Measurements from ENCODE around the gene SEPTIN3. TPM values are rescaled to one million over a fixed set of nuclear protein-coding genes. Genes with fewer than 3 reads are reported as not detected.

SEPTIN3 gene
- 1 to 10 TPM in 1 of 4 donors, under 1 TPM in 2, not detected in 1; 0.13 to 1.2 (median 0.93) TPM for total RNA-seq

GRCh38 chr22:41969110-41969646 is at the start of gene SEPTIN3:
TSS of gene SEPTIN3 (plus strand) at chr22:41969443. CDS start at chr22:41971493, 2,050 bp downstream.
- no peak within 1 kb of the TSS for H3K4me3 ChIP-seq
- H3K4me1 ChIP-seq, result peaks cover 0 to 5% (median 0%) of the 10 kb centered on the region in 3 donors
- ATAC-seq, result no peak
- 92% methylated on average over 2 of the region's 8 CpGs; no CpG with 5 or more reads in 1 of the 2 donors for WGBS, 2 donors (ENCODE audit: low coverage in 1 of 2)
- H3K36me3 ChIP-seq, result no peaks in the 10 kb centered on the region
- peaks cover 50% of the 10 kb centered on the region for H3K27me3 ChIP-seq
- H3K27ac ChIP-seq, result no peak within 1 kb of the TSS
- no peak for TF ChIP-seq EP300 (IDR thresholded peaks at IDR 0.05)
- TF ChIP-seq CTCF (IDR thresholded peaks at IDR 0.05), result no peak
- no peak for TF ChIP-seq POLR2A (IDR thresholded peaks at IDR 0.05)
- TF ChIP-seq POLR2AphosphoS5 (IDR thresholded peaks at IDR 0.05), result no peak
- no peaks in the 10 kb centered on the region for H3K9me3 ChIP-seq

- Histone ChIP-seq H3K36me3 (no peaks in the 10 kb centered on the region), H3K27ac (no peak overlapping the region), H3K4me1 (peaks cover 0 to 26% (median 13%) of the 10 kb centered on the region in 3 donors), H3K27me3 (peaks cover 57% of the 10 kb centered on the region), H3K9me3 (no peaks in the 10 kb centered on the region), H3K4me3 (peak overlapping the region in 1 of 2 donors; percentile 55)
- ATAC-seq, result no peak
- 85% methylated on average over 8 of the region's 21 CpGs; no CpG with 5 or more reads in 1 of the 2 donors for WGBS, 2 donors (ENCODE audit: low coverage in 1 of 2)
- TF ChIP-seq CTCF (IDR thresholded peaks at IDR 0.05), result no peak
- TF ChIP-seq POLR2AphosphoS5 (IDR thresholded peaks at IDR 0.05), result no peak
- no peak for TF ChIP-seq POLR2A (IDR thresholded peaks at IDR 0.05)
- TF ChIP-seq EP300 (IDR thresholded peaks at IDR 0.05), result no peak
These were observed 48.8 kb upstream of the SEPTIN3 start for GRCh38 chr22:41920271-41920976.

- Histone ChIP-seq H3K36me3 (no peaks in the 10 kb centered on the region), H3K9me3 (no peaks in the 10 kb centered on the region), H3K27me3 (peaks cover 57% of the 10 kb centered on the region), H3K4me1 (peaks cover 0 to 37% (median 23%) of the 10 kb centered on the region in 3 donors), H3K27ac (no peak overlapping the region), H3K4me3 (no peak overlapping the region)
- WGBS, 2 donors (ENCODE audit: low coverage in 1 of 2), result 100% methylated on average over 2 of the region's 5 CpGs
- ATAC-seq, result no peak
- TF ChIP-seq EP300 (IDR thresholded peaks at IDR 0.05), result no peak
- TF ChIP-seq POLR2A (IDR thresholded peaks at IDR 0.05), result no peak
- no peak for TF ChIP-seq POLR2AphosphoS5 (IDR thresholded peaks at IDR 0.05)
- no peak for TF ChIP-seq CTCF (IDR thresholded peaks at IDR 0.05)
These were observed 46.9 kb upstream of the SEPTIN3 start for GRCh38 chr22:41922328-41922727.

GRCh38 chr22:41922940-41923594 is 46.2 kb upstream of the SEPTIN3 start:
- WGBS, 2 donors (ENCODE audit: low coverage in 1 of 2), result 92% methylated on average over 2 of the region's 4 CpGs; no CpG with 5 or more reads in 1 of the 2 donors
- Histone ChIP-seq H3K27ac (no peak overlapping the region), H3K9me3 (no peaks in the 10 kb centered on the region), H3K4me1 (peaks cover 0 to 33% (median 23%) of the 10 kb centered on the region in 3 donors), H3K4me3 (no peak overlapping the region), H3K27me3 (peaks cover 57% of the 10 kb centered on the region), H3K36me3 (no peaks in the 10 kb centered on the region)
- TF ChIP-seq CTCF (IDR thresholded peaks at IDR 0.05), result no peak
- no peak for TF ChIP-seq POLR2A (IDR thresholded peaks at IDR 0.05)
- TF ChIP-seq POLR2AphosphoS5 (IDR thresholded peaks at IDR 0.05), result no peak
- no peak for TF ChIP-seq EP300 (IDR thresholded peaks at IDR 0.05)
- no peak for ATAC-seq

Data from gastroesophageal sphincter (tissue), 4 donors.